ENCODE results near the gene CAMK2D.

DNA sequence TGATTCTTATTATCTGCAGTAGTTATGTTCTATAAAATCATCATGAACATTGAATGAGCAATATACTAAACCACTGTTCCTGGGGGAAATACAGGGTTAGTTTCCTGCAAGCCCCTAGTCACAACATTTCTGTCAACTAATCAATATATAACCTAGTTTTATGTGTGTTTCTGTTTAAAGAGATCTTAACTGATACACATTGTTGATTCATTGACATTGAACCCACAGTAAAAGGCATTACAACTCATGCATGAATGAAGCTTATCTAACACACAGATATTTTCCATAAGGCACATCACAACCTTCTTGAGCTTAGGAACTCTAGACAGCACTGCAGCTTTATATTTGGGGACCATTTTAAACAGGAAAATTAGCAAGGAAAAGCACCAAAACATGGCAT lies 134.2 kb downstream of the CAMK2D start:
- TF ChIP-seq POLR2A (IDR thresholded peaks at IDR 0.05; ENCODE audit: low read length) (no peak), RNF2 (IDR thresholded peaks at IDR 0.05; ENCODE audit: borderline replicate concordance, low read depth) (no peak), EHMT2 (IDR thresholded peaks at IDR 0.05; ENCODE audit: low read depth) (no peak), CTCF (IDR thresholded peaks at IDR 0.05) (no peak), CHD4 (IDR thresholded peaks at IDR 0.05; ENCODE audit: borderline replicate concordance) (no peak)

All from A549 (cell line).